Stimulated activated CD8-positive, alpha-beta memory T cell treated with anti-CD3 and anti-CD28 coated beads, Interleukin-15, amount 100 ng/mL, for 48 hours (primary cell): ENCODE results near the gene CCDC97.

ENCODE experiments used
- DNase-seq, 2 donors: peaks; one replicate each; pipeline ENCODE4 v3.0.0-alpha.2; 2020; ENCODE audit warnings: low read depth in 2 of 2

Gene CCDC97

GRCh38 chr19:41298348-41298964, 11.5 kb upstream of the CCDC97 start:
- peak in 1 of 2 donors; percentile 46 for DNase-seq

- DNase-seq = no peak
Observed at GRCh38 chr19:41299046-41299754, 10.8 kb upstream of the CCDC97 start.

DNA sequence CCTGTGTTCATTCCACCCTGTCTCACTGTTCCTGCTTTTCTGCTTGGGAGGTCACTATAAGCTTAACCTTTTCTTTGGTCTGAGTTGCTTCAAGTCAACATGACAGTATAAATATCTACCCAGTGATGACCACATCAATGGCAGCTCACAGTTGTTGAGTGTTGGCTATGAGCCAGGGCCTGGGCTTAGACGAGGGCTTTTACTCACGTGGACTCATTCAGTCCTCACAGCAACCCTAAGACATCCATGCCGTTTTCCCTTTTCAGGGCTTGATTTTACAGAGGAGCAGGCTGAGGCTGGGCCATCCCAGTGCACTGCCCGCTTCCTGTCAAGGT, 10.2 kb upstream of the CCDC97 start:
- DNase-seq = no peak

- no peak for DNase-seq
Observed at GRCh38 chr19:41300555-41300954, 9.4 kb upstream of the CCDC97 start.

GRCh38 chr19:41302624-41303351, 7.2 kb upstream of the CCDC97 start:
- peak; percentile 80 for DNase-seq

GRCh38 chr19:41303954-41304353, 6.0 kb upstream of the CCDC97 start:
- no peak for DNase-seq

DNA sequence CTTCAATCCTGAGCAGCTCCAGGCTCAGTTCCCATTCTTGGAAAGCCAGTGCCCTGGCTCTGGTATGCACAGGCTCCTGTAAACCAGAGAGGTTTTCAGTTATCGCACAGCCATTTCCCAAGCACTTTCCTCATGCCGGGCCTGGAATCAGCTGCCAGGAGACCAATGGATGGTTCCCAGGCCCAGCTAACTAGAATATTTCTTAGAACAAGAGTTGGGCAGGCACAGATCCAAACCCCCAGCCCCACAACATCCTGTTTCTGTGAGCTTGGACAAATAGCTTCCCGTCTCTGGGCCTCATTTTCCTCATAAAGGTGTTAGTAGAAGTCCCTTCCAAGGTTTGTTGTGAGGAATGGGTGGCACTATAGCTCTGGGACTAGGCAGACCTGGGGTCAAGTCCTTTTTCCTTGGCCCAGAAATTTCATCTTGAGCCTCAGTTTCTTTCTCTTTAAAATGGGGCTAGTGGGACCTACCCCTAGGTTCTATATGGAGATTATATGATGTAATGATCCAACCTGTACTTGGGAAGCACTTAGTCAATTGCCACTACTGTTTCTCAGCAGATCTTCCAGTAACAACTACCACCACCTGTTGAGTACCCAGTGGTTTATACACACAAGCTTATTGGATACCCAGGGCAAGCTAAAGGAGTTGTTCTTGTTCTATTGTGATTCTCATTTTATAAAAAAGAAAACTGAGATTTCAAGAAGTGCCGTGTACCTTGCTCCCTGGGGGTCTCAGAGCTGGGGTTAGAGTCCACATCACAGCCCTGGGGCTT, 5.1 kb upstream of the CCDC97 start:
- no peak for DNase-seq

- DNase-seq = no peak
Observed at GRCh38 chr19:41305927-41306793, 3.8 kb upstream of the CCDC97 start.

- no peak for DNase-seq
Observed at GRCh38 chr19:41307090-41307875, 2.7 kb upstream of the CCDC97 start.

DNA sequence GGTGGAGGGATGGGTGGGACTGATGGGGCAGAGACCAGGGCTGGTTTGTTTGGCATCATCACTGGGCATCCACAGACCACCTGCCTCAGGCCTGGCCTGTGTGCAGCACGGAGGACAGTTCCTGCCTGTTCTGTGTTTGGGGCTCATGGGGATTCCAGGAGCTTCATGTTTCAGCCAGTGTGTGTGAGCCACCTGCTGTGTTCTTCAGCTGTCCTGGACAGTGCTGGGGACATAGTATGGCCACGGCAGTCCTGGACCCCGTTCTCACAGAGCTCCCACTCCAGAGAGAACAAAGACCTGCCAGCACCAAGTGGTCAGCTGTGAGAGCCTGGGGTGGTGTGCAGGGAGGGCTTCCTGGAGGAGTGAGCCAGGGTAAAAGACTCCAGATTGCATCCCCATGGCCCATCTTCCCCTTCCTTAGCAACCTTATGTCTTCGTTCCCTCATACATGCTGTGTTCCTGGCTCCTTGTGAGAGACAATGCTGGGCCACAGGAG, 2.0 kb upstream of the CCDC97 start:
- no peak for DNase-seq

DNA sequence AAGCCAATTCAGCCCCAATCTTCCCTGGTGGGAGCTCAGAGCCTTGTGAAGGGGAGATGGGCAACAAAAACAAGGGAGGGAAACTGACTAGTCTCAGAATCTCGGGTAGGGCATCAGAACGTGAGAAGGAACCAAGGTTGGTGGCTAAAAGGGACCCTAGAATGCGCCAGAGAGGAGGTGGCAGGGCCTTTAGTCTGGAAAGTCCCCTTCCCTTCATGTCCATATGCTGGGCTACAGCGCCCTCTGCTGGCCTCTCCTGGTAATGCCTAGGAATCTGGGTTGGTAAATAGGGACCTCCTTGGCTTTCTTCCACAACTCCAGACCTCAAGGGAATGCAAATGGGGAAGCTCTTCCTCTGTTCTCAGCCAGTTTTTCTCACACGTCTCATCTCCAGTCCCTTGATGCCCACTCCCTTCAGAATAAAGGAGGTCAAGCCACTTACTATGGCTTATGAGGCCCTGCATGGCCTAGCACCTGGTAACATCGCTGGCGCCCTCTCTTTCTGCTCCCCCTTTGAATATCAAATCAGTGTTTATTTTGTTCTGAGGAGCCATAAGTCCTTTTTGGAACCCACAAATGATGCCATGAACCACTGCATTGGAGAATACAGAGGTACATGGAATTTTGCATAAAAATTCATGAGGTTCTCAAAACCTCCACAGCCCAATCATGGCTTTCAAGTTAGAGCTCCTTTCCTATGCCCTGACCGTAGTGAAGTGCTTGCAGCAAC, 1.4 kb upstream of the CCDC97 start:
- DNase-seq = peak; percentile 79

DNA sequence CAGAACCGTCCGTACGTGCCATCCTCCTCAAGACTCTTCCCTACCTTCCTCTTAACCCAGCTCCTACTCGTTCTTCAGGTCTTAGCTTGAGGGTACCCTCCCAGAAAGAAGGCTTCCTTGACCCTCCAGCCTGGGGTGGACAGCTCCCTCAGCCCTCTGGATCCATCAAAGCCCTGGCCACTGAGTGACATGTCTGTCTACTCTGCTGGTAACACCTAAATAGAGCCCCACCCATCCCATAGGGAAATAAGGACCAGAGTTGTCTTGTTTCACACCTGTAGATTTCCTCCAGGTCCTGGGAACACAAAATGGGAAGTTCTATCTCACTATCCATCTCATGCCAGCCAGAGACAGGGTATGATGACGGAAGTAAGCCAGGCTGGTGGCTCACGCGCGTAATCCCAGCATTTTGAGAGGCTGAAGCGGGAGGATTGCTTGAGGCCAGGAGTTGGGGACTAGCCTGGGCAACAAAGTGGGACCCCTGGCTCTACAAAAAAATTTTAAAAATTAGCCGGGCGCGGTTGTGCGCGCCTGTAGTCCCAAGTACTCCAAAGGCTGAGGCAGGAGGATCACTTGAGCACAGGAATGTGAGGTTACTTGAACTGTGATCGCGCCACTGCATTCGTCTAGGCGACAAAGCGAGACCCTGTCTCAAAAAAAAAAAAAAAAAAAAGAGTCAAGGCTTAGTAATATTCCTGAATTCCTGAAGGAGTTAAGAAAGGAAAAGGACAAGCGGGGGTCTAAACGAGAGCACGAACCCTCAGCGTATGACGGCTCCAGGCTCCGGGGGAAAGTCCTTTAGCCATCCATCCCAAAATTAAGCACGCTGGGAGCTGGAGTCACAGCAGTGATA, 566 bp upstream of the CCDC97 start:
- no peak for DNase-seq

GRCh38 chr19:41311072-41311471, 1.1 kb downstream of the CCDC97 start:
- no peak for DNase-seq

- no peak for DNase-seq
Observed at GRCh38 chr19:41311613-41312012, 1.6 kb downstream of the CCDC97 start.

DNA sequence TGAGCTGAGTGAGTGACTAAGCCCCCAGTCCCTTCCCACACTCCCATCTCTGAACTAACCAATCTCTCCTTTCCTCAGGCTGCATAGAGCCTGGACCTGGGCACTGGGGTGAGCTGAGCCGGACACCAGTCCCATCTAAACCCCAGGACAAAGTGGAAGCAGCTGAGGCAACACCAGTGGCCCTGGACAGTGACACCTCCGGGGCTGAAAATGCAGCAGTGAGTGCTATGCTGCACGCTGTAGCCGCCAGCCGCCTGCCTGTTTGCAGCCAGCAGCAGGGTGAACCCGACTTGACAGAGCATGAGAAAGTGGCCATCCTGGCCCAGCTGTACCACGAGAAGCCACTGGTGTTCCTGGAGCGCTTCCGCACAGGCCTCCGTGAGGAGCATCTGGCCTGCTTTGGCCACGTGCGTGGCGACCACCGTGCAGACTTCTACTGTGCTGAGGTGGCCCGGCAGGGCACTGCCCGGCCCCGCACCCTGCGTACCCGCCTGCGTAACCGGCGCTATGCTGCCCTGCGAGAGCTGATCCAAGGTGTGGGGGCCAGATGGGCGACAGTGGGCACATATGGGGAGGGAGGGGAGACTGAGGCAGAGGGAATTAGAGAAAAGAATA, 6.4 kb downstream of the CCDC97 start:
- DNase-seq = no peak

DNA sequence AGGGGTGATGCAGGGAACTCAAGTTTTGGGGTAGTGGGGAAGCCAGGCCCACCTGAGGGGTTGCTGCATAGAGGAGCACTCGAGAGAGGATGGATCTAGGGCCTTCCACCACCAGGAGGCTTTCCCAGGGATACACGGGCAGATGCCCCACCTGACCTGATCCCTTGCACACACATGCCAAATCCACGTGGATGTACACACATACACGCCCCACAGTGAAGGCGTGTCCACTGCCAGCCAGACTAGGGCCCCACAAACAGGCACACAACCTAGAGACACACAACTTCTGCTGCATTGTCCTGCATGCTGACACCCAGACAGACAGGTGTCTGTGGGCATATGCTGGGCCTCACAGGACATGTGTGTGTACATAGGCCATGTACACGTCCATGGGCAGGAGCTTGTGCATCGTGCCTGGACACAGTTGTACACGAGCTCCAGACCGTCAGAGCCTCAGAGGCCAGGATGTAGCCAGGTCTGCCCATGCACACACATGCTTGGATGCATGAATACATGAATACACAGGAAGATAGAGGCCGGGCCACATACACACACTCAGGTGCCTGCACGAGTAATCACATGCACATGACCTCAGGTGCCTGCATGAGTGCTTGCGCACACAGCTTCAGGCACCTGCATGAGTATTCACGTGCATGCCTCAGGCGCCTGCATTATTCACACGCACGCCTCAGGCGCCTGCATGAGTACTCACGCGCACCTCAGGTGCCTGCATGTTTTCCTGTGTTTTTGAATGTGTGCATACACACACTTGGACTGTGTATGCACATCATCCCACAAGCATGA, 8.9 kb downstream of the CCDC97 start:
- DNase-seq = no peak

DNA sequence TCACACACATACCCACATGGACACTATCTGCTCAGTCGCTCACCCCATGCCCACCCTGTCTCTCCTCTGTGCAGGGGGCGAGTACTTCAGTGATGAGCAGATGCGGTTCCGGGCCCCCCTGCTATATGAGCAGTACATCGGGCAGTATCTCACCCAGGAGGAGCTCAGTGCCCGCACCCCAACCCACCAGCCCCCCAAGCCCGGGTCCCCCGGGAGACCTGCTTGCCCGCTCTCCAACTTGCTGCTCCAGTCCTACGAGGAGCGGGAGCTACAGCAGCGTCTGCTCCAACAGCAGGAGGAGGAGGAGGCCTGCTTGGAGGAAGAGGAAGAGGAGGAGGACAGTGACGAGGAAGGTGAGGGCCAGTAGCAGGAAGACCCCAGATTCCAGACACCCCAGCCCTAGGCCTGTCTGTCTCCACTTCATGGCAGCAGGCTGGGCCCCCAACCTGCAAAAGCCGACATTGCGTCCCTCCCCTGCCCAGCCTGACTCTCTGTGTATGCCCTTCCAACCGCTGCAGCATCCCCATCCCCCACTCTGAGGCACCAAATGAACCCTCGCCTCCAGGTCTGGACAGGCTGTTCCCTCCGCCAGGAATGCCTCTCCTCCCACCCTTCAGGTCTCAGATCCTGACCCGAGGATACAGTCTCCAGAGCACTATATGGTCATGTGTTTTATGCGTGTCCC, 9.7 kb downstream of the CCDC97 start:
- DNase-seq = no peak
